GM21737 (cell line): Measurements from ENCODE around the gene DNAJC4.

Source experiments
- ATAC-seq: cut with Tn5 transposase; IDR thresholded peaks from one replicate; pipeline ENCODE4 v1.9.1; 2021; ENCODE audit warnings: mild to moderate bottlenecking, moderate library complexity; ENCODE audit not compliant: unreplicated experiment

Gene DNAJC4

GRCh38 chr11:64255135-64256128 is 25.1 kb downstream of the DNAJC4 start:
- ATAC-seq = no peak

GRCh38 chr11:64256300-64256699 is 26.0 kb downstream of the DNAJC4 start:
- ATAC-seq = no peak

GRCh38 chr11:64258356-64258755 is 28.0 kb downstream of the DNAJC4 start:
- ATAC-seq = no peak

GRCh38 chr11:64258946-64259532 is 28.7 kb downstream of the DNAJC4 start:
- ATAC-seq = no peak

GRCh38 chr11:64259533-64260067 is 29.3 kb downstream of the DNAJC4 start:
- no peak for ATAC-seq

GRCh38 chr11:64260147-64260708 is 29.9 kb downstream of the DNAJC4 start:
- no peak for ATAC-seq

GRCh38 chr11:64261556-64262080 is 31.3 kb downstream of the DNAJC4 start:
- no peak for ATAC-seq

GRCh38 chr11:64262271-64263002 is 32.1 kb downstream of the DNAJC4 start:
- no peak for ATAC-seq

GRCh38 chr11:64263021-64263946 is 32.9 kb downstream of the DNAJC4 start:
- ATAC-seq = no peak

GRCh38 chr11:64263947-64264317 is 33.6 kb downstream of the DNAJC4 start:
- ATAC-seq = no peak

GRCh38 chr11:64264371-64264852 is 34.1 kb downstream of the DNAJC4 start:
- ATAC-seq = no peak

- ATAC-seq = no peak
Observed at GRCh38 chr11:64265176-64266160, 35.1 kb downstream of the DNAJC4 start.

GRCh38 chr11:64266339-64266738 is 36.0 kb downstream of the DNAJC4 start:
- no peak for ATAC-seq

- no peak for ATAC-seq
Observed at GRCh38 chr11:64267207-64267945, 37.0 kb downstream of the DNAJC4 start.

- ATAC-seq = no peak
Observed at GRCh38 chr11:64268025-64268892, 37.9 kb downstream of the DNAJC4 start.

GRCh38 chr11:64268893-64269539 is 38.7 kb downstream of the DNAJC4 start:
- ATAC-seq = peak; percentile 17
